ENCODE measurements around the gene PARPBP.

- TF ChIP-seq EZH2 (IDR thresholded peaks at IDR 0.05; ENCODE audit: insufficient read depth, poor library complexity, severe bottlenecking) (no peak), EZH2phosphoT487 (IDR thresholded peaks at IDR 0.05; ENCODE audit: insufficient read depth, low read depth) (no peak)
Observed at GRCh38 chr12:102204025-102204424, 84.0 kb downstream of the PARPBP start.
